ENCODE data around the gene PLAC8L1. TPM values are rescaled to one million over a fixed set of nuclear protein-coding genes. Genes with fewer than 3 reads are reported as not detected.

The PLAC8L1 gene
- total and polyA plus RNA-seq, 2 of the 4 experiments (the other 2 are of a cell fraction): 0.27 TPM; not detected in 1

DNA sequence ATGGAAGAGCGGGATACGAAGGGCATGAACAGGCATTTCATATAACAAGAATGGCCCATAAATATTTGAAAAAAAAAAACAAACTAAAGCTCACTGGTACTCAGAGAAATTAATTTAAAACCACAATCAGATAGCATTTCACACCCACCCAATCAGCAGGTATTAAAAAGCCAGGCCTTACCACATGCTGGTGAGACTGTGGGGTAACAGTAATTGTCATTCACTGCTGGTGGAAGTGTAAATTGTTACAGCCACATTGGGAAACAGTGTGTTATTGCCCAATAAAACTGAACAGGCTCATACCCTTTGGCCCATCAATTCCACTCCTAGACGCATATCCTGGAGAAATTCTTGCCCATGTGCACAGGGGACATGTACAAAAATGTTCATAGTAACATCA, 66.0 kb downstream of the PLAC8L1 start:
- Histone ChIP-seq H3K27ac (ENCODE audit: insufficient read depth, low read length) (no peak overlapping the region), H3K9ac (ENCODE audit: low read depth, low read length) (no peak overlapping the region)
- CTCF ChIA-PET: interaction anchor here (0.7 kb wide), 1 partner anchor 19 kb away, joined by 3 read pairs; no protein-coding TSS in a partner anchor

More for the DNA sequence above, 66.0 kb downstream of the PLAC8L1 start:
- no TSS peak for BruUV-seq (replicated peaks)
- H2BK20ac ChIP-seq (ENCODE audit: low read depth, low read length): no peak overlapping the region
- in situ Hi-C loops (cut with MboI; ENCODE audit: low sequenced_read_pairs) (no loop called here), dilution Hi-C loops (cut with HindIII; ENCODE audit: low sequenced_read_pairs, unreplicated experiment) (no loop called here), intact Hi-C loops (cut with micrococcal nuclease) (no loop called here)
- TF ChIP-seq CHD1 (IDR thresholded peaks at IDR 0.05; ENCODE audit: low read depth, low read length): no peak
- no peak for TF ChIP-seq RFX5 (IDR thresholded peaks at IDR 0.05; ENCODE audit: low read depth, low read length)
- TF ChIP-seq NFE2L2 (IDR thresholded peaks at IDR 0.05; ENCODE audit: low read depth, low read length): no peak
- no peak for TF ChIP-seq MAFK (IDR thresholded peaks at IDR 0.05; ENCODE audit: low read depth, low read length)
- TF ChIP-seq POLR2A (IDR thresholded peaks at IDR 0.05; ENCODE audit: low read depth, low read length): no peak
- 0 out of 2 replicates have a peak, but pooled peaks have one; percentile 12 for TF ChIP-seq CEBPB (IDR thresholded peaks at IDR 0.05; ENCODE audit: low read depth, low read length)
- no peaks in the 10 kb centered on the region for H4K20me1 ChIP-seq (ENCODE audit: insufficient read depth, low read length)
- no peak overlapping the region for H2AFZ ChIP-seq (replicated peaks; ENCODE audit: low read length, poor library complexity)
- H2BK120ac ChIP-seq (ENCODE audit: low read depth, low read length): no peak overlapping the region
- no peak overlapping the region for H3K4me2 ChIP-seq (ENCODE audit: low read depth, low read length)
- no peaks in the 10 kb centered on the region for H3K36me3 ChIP-seq (ENCODE audit: control insufficient read depth, insufficient read depth, low read length)
- H3K14ac ChIP-seq (replicated peaks; ENCODE audit: low read depth, low read length): no peak overlapping the region
- no peak overlapping the region for H3K23ac ChIP-seq (ENCODE audit: low read depth, low read length)
- no peak overlapping the region for H3K4ac ChIP-seq (ENCODE audit: low read depth, low read length)
- no peak overlapping the region for H2AK9ac ChIP-seq (replicated peaks; ENCODE audit: low read depth, low read length, poor library complexity)
- no peak overlapping the region for H3K56ac ChIP-seq (ENCODE audit: extremely low read depth, insufficient read depth, low read length)
- H3K18ac ChIP-seq (ENCODE audit: low read depth, low read length): no peak overlapping the region
- ATAC-seq (ENCODE audit: low read depth): no peak
- H3K9me3 ChIP-seq (ENCODE audit: control insufficient read depth, insufficient read depth, low read length): no peaks in the 10 kb centered on the region
- H4K8ac ChIP-seq (ENCODE audit: low read depth in 2 of 2, low read length in 2 of 2): no peak overlapping the region
- WGBS, 2 experiments (ENCODE audit: extremely low coverage in 2 of 2, insufficient read length in 1 of 2): no CpG with 5 or more reads among the region's 3 CpGs
- no peaks in the 10 kb centered on the region for H3K79me1 ChIP-seq (ENCODE audit: low read depth in 1 of 2, low read length in 2 of 2)
- no peaks in the 10 kb centered on the region for H3K27me3 ChIP-seq (ENCODE audit: control insufficient read depth, insufficient read depth, low read length)
- no peak overlapping the region for H4K5ac ChIP-seq (ENCODE audit: low read depth, low read length)
- no peak for DNase-seq
- H2BK5ac ChIP-seq (ENCODE audit: low read depth, low read length, poor library complexity, severe bottlenecking): no peak overlapping the region
- H4K91ac ChIP-seq (ENCODE audit: insufficient read depth, low read depth, low read length): no peak overlapping the region
- no peak overlapping the region for H2BK15ac ChIP-seq (ENCODE audit: low read depth, low read length)
- POLR2A ChIA-PET (ENCODE audit: unreplicated experiment): no interaction called here
- H3K4me3 ChIP-seq (ENCODE audit: insufficient read depth, low read depth, low read length): no peak overlapping the region
- peaks cover 16% of the 10 kb centered on the region for H3K9me1 ChIP-seq (ENCODE audit: insufficient read depth, low read length)
- peaks cover 7% of the 10 kb centered on the region for H3K4me1 ChIP-seq (ENCODE audit: control insufficient read depth, insufficient read depth, low read length)
- no peak overlapping the region for H2AK5ac ChIP-seq (ENCODE audit: low read depth, low read length)

Measured in IMR-90 (cell line).